22Rv1 (cell line): ENCODE results near the gene TDRD1.
"Not testable (repeated sequence)": the region's sequence is repeated elsewhere in the genome, so short reads cannot be mapped to it uniquely, and the experiment has no call there.

ENCODE experiments used
- H3K27ac ChIP-seq: fragments of 450-650 bp; 2 replicates; pipeline ENCODE4 v1.5.1; 2017
- ZFX ChIP-seq: fragments of 450-650 bp; IDR thresholded peaks from 2 replicates; pipeline ENCODE4 v1.6.1; 2017; ENCODE audit warnings: antibody characterized with exemption, borderline replicate concordance
- TF ChIP-seq, protein P1 (sequence below): fragments of 450-650 bp; IDR thresholded peaks from 2 replicates; pipeline ENCODE4 v1.5.1; 2017; ENCODE audit warnings: mild to moderate bottlenecking

The TDRD1 gene

DNA sequence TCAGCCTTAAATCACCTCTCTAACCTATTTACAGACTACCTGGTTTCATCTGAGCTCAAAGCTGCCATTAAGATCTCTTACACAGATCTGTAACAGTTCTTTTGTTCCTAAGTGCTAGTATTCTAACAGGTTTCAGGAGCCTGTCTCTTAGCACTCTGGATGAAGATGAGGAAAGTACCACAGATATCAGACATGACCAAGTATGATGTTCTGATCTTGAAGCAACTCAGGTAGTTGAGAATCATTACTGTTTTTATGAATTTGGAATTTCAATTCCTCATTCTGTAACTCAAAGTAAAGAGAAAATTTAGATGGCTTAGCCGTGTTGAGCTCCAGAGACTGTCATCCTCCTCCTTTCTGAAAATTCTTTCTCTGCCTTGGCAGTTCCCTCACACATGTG, 36.0 kb upstream of the TDRD1 start:
- H3K27ac ChIP-seq = no peak overlapping the region
- TF ChIP-seq, protein P1, sequence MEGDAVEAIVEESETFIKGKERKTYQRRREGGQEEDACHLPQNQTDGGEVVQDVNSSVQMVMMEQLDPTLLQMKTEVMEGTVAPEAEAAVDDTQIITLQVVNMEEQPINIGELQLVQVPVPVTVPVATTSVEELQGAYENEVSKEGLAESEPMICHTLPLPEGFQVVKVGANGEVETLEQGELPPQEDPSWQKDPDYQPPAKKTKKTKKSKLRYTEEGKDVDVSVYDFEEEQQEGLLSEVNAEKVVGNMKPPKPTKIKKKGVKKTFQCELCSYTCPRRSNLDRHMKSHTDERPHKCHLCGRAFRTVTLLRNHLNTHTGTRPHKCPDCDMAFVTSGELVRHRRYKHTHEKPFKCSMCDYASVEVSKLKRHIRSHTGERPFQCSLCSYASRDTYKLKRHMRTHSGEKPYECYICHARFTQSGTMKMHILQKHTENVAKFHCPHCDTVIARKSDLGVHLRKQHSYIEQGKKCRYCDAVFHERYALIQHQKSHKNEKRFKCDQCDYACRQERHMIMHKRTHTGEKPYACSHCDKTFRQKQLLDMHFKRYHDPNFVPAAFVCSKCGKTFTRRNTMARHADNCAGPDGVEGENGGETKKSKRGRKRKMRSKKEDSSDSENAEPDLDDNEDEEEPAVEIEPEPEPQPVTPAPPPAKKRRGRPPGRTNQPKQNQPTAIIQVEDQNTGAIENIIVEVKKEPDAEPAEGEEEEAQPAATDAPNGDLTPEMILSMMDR = no peak
- no peak for TF ChIP-seq ZFX

DNA sequence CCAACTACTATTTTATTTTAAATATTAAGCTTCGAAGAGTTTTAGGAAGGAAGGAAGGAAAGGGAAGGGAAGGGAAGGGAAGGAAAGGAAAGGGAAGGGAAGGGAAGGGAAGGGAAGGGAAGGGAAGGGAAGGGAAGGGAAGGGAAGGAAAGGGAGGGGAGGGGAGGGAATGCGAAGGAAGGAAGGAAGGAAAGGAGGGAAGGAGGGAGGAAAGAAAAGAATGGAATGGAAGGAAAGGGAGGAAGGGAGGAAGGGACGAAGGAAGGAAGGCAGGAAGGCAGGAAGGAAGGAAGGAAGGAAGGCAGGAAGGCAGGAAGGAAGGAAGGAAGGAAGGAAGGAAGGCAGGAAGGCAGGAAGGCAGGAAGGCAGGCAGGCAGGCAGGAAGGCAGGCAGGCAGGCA, 29.7 kb upstream of the TDRD1 start:
- not testable (repeated sequence) for H3K27ac ChIP-seq

DNA sequence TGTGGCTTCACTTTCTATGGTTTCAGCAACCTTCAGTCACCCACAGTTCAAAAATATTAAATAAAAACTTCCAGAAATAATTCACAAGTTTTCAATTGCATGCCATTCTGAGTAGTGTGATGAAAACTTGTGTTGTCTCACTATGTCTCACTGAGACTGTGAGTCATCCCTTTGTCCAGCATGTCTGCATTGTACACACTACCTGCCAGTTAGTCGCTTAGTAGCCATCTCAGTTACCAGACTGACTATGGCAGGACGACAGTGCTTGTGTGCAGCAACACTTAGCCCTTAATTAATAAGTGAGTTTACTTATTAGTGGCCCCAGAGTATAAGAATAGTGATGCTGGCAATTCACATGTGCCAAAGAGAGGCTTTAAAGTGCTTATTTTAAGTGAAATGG, 27.7 kb upstream of the TDRD1 start:
- no peak overlapping the region for H3K27ac ChIP-seq
- no peak for TF ChIP-seq ZFX
- TF ChIP-seq, protein P1 = no peak

DNA sequence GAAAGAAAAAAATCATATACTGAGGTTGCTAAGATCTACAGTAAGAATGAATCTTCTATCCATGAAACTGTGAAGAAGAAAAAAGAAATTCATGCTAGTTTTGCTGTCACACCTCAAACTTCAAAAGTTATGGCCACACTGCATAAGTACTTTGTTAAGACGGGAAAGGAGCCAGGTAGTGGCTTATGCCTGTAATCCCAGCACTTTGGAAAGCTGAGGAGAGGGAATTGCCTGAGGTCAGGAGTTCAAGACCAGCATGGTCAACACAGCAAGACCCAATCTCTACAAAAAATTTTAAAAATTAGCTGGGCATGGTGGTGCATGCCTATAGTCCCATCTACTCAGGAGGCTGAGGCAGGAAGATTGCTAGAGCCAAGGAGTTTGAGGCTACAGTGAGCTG, 27.3 kb upstream of the TDRD1 start:
- TF ChIP-seq, protein P1 = no peak
- TF ChIP-seq ZFX = no peak
- no peak overlapping the region for H3K27ac ChIP-seq

DNA sequence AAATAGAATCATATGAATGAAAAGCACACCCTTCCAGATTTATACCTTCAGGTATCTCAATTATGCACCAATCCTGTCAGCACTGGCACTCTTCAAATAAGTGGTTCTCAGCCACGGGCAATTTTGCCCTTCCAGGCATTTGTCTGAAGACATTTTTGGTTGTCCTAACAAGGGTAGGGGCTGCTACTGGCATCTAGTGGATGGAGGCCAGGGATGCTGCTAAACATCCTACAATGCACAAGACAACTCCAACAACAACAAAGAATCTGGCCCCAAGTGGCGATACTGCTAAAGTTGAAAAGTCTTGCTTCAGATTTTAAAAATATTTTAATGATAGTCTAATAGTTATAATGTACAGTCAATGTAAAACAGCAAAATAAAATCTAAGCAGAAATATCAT, 21.2 kb upstream of the TDRD1 start:
- TF ChIP-seq, protein P1 = no peak
- TF ChIP-seq ZFX = no peak
- H3K27ac ChIP-seq = no peak overlapping the region

DNA sequence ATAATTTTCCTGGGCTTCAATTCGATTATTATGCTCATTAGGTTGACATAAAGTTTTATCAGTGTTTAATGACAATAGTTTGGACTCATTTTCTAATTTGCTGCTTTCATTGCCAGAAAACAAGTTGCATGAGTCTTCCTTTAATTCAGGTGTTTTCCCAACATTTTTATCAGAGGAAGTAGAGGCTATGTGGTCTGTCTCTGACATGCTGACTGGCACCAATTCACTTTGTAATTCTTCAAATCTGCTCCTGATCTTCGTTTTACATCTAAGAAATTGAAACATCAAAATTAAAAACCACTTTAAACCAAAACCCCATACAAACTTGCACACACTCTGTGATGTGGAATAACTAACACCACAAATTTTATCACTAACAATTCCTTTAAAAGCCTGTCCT, 16.1 kb upstream of the TDRD1 start:
- H3K27ac ChIP-seq = peak overlapping the region; percentile 85
- TF ChIP-seq, protein P1 = no peak
- no peak for TF ChIP-seq ZFX

DNA sequence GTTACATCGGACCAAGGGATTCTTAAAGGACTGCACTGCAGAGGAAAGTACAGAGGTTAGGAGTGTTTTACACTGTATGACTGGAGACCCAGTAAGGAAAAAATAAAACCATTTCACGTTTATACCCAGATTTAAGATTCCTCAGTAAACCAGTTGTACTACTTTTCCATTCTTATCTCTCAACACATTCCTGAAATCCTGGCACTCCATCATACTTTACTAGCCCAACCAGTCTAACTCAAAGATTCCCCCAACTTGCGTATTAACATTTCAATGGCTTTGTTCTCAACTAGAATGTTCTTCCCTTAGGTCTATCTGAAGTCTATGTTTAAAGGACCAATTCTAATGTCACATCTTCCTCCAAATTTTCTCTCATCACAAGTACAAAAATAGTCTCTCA, 13.1 kb upstream of the TDRD1 start:
- no peak for TF ChIP-seq ZFX
- TF ChIP-seq, protein P1 = no peak
- peak overlapping the region; percentile 85 for H3K27ac ChIP-seq

DNA sequence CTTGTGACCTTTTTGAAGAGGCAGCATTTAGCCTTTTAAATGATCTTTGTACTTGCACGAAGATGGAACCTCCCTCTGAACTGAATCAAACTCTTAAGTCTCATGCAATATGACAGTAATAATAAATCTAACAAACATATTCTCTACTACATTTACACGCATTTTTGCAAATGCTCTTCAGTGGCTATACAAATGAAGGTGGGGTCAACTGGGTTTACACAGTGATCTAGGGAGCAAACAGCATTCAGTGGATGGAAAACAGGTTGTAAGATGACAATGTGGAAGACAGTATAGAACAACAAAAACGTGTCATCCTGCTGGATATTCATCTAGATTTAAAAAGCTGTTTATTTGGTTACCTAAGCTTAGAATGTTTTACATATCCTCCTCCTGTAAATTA, 12.7 kb upstream of the TDRD1 start:
- no peak for TF ChIP-seq ZFX
- TF ChIP-seq, protein P1 = no peak
- H3K27ac ChIP-seq = peak overlapping the region; percentile 85
